Midbrain (tissue), 1 donor: Measurements from ENCODE around the gene APOL4.
"Not testable (repeated sequence)": the region's sequence is repeated elsewhere in the genome, so short reads cannot be mapped to it uniquely, and the experiment has no call there.

Source experiments
- DNase-seq: peaks from one replicate; lab custom pipeline; 2025; lab: John Stamatoyannopoulos, UW

Gene APOL4

DNA sequence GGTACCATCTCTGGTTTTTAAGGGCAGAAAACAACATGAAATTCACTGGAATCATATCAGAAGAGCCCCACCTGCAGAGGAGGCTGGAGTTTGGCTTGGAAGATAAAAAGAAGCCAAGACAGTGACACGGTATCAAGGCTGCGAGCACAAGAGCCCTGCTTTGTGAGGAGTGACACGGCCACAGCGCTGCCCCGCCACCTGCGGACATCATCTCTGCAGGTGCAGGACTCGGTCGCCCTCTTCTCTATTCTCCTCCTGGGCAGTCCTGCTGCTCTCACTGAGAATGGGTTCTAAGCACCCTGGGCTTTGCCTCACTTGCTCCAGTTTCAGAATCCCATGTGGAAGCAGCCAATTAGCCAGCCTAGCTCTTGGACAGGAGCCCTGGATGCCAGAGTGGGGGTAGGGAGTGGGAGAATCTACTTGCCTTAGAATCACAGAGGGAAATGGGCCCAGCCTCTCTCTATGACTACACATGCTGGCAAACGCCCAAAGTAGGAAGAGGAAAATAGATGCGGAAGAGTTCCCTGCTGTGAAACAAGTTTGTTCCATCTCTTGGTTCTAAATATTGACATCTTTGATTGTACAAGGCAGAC lies 17.1 kb downstream of the APOL4 start:
- peak; percentile 36 for DNase-seq

DNA sequence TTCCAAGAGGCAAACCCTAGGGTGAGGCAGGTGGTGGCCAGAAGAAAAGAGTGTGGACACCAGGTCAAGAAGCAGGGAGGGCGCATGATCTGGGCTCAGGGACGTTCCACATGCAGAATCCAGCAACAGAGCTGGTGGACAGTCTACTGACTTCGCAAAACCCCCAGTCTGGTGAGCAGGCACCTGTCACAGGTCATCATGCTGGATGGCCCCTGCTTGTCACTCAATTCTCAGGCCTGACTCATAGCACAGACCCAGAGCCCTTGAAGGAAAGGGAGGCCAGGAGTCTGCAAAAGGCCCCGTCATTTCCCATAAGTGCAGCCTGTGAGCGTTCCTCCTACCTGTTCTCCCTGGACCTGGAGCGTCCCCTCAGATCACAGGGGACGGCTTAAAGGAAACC lies 18.2 kb downstream of the APOL4 start:
- DNase-seq, result no peak

DNA sequence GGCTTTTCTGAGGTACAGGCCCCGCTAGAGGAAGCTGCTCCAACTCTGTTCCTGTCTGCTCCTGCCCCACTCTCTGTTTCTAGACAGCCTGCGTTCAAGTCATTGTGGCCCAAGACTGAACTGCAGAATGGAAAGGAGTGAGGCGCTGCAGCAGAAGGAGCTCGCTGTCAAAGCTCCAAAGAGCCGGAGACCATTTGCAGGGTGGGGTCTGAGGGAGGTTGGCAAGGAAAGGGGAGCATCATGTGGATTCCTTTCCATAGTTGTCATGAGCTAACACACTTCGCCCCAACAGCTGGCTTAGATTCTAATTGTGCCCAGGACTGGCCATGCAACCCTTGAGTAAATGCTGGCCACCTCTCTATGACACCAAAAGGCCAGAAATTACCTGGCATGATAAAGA lies 18.8 kb downstream of the APOL4 start:
- no peak for DNase-seq

DNA sequence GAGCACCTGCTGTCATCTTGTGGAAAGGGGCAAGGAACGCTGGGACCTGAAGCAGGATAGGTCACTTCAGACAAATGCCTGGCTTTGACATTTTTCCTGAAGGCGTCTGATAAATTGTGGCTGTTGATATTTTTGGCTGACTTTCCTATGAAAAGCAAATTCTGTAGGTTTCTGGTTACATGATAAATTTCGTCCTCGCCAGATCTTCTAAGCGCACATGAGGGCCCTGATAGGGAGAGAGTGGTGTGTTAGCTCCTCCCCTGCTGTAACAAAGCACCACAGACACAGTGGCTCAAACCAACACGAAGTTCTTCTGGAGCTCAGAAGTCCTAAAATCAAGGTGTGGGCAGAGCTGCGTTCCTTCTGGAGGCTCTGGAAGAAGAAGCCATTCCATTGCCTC lies 19.6 kb downstream of the APOL4 start:
- DNase-seq, result no peak

DNA sequence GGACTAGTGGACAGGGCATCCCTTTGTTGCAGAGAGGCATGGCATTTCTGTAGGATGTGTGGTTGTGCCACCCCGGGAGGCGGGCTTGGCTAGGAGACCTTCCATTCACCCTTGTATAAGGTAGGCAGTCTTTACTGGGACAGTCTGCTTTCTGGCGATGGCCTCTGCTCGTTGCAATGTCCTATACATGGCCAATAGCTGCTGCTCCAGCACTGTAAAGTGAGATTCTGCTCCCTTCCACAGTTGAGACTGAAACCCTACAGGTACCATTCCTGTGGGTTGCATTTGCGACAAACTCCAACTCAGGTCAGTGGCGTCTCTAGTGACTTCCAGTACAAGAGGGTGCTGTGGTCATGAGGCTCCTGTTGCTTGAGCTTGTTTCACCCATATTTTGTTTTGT lies 20.7 kb downstream of the APOL4 start:
- DNase-seq, result no peak

DNA sequence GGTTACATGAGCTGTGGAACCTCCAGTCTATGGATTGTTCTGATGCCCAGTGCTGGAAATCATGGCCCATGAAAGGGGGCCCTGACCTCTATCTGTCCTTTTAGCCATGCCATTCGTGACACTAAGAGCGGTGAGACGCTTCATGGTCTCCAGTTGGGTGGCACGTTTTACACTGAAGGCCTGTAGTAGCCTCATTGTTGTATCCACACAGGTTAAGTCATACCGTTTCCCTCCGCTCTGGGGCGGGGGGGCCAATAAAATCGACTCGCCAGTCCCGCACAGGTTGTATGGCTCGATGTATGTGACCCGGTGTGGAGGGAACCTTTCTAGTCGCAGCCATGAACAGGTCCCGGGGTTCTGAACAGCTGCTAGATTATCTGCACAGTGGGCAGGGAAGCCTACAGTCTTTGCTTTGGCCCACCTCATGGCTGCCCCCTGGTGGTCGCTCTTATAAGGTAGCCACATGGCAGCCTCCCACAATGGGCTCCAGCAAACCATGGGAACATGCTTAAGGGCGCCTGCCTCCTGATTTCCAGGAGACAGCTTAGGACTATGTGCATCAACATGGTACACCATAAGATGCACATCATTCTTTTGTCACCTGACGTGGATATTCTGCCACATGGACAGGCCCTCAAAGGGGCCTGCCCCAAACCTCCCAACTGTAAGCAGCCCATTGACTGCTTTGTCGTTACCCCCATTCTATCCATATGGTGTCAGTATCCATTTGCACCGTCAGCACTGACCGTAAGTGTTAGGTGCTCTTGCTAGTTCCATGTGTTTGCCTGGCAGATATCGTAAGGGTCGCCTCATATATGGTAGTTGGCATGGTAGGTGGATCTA lies 21.4 kb downstream of the APOL4 start:
- peak; percentile 41 for DNase-seq

DNA sequence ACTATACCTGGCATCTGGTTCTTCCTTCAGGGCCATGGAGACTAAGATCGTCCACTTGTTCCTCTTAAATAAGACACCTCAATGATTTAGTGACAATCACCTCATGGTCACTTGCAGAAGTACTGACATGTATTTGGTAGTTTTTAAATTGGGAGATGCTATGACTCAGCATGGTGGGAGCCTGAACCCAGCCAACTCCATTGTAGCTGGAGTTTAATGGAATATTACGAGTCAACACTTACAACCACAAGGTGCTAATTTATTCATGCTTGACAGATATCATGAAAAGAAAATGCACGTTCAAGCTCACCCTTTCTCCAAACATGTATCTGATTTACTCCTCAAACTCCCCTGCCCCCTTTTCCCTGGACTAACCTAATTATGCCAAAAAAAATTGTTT lies 24.4 kb downstream of the APOL4 start:
- DNase-seq, result no peak

DNA sequence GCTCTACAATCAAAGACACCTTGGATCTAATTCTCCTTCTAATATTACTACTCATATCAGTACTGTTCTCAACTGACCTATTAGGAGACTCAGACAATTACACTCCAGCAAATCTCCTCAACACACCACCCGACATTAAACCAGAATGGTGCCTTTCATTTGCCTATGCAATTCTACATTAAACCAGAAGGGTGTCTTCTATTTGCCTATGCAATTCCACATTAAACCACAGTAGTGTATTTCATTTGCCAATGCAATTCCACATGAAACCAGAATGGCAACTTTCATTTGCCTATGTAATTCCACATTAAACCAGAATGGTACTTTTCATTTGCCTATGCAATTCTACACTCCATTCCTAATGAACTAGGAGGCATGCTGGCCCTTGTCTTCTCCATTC lies 25.7 kb downstream of the APOL4 start:
- no peak for DNase-seq

DNA sequence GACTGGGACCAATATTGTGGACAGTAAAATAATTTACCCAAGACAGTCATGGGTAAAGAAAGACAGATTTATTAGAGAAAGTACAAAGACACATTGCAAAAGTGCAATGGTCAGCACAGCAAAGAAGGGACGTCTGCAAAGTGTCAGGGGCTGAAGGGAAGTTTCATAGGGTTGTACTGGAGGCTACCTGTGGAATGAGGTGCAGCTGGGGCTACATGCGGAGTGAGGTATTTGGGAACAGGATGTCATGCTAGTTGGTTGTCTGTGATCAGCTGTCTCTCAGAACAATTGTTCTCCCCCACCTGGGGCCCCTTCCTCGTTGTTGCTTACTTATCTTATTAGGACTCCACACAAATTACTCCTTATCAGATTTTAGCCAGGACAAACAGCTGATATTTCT lies 29.7 kb downstream of the APOL4 start:
- no peak for DNase-seq

DNA sequence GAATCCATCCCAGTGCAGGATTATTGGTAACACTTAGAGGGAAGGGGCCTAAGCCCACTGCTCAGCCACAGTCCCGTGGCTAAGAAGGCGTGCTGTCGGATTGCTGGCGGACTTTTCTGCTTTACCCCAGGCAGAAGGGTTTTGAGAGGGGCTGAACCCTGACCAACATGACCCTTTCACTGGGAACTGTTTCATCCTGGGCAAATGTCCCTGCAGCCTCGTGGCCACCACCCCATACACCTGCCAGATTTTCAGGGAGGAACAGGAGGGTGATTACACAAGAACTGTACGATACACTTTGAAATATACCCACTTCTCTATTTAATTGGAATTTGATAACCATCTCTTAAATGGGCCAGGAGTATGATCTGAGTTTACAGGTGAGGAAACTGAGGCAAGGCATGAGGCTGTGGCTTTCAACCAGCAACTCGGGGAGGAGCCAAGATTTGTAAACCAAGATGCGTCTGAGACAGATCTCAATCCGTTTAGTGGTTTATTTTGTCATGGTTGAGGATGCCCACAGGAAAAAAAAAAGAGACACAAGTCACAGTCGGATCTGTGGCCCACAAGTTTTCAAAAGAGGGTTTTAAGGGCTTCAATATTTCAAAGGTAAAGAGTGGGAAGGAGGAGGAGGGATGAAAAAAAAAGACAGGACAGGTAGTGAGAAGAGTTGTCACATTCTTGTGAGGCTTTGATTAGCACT lies 34.9 kb downstream of the APOL4 start:
- no peak for DNase-seq

DNA sequence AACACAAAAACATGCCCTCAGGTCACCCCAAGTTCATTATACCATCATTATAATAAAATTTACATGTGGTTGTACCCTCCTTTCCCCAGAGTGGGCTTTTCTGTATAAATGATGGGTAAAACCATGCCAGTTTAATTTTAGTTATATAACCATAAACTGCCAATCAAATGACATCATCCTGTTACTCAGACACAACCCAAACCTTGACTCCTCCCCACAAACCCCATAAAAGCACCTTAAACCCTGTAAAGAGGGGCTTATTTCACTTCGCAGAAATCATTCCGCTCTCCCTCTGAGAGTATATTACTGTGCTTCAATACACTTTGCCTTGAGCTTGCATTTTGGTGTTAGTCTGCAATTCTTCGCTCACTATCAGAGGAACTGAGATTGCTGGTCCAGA lies 35.5 kb downstream of the APOL4 start:
- DNase-seq, result no peak

DNA sequence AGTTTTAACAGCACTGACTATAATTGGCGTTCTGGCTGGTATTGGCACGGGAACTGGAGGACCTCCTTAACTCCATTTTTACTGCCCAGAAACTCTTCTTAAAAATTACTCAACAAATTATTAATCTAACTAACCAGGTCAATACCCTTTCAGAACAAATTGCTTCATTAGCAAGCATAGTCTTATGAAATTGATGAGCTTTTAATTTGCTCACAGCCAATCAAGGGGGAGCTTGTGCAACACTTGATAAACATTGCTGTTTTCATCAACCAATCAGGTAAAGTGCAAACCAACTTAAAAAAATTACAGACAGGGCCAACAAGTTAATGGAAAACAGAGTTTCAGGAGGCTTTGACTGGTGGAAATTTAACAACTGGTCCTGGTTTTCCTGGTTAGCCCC lies 36.5 kb downstream of the APOL4 start:
- DNase-seq, result no peak

DNA sequence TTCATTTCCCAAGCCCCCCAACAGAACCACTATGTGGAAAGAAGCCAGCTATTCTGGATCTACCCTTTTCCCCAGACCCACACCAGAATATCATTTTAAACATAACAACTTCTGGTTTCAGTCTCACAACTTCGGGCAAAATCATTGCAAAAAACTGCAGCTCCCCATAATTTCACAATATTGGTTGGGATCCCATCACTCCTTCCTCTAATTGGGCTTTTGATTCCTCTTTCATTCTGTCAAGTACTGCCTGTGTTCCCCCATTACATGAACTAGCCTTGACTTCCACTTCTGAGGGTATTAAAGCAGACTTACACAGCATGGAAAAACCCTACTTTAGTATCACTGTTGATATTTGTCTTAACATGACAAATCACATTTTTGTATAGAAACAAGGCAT lies 37.0 kb downstream of the APOL4 start:
- no peak for DNase-seq

DNA sequence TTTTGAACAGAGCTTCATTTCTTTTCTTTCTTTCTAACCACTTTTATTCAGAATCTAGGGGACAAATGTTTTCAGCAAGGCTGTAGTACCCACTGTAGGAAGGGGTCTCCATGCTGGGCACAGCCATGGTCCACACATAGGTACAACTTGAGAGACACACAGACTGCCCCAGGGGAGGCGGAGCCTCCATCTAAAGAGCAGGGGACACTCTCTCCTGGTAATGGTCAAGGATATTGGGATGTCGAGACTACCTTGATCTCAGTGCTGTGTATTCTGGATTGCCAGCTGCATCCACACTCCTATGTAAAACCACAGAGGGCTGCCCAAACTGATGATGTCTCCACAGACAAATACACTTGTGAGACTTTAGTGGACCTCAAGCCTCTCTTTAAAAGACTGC lies 38.1 kb downstream of the APOL4 start:
- no peak for DNase-seq

DNA sequence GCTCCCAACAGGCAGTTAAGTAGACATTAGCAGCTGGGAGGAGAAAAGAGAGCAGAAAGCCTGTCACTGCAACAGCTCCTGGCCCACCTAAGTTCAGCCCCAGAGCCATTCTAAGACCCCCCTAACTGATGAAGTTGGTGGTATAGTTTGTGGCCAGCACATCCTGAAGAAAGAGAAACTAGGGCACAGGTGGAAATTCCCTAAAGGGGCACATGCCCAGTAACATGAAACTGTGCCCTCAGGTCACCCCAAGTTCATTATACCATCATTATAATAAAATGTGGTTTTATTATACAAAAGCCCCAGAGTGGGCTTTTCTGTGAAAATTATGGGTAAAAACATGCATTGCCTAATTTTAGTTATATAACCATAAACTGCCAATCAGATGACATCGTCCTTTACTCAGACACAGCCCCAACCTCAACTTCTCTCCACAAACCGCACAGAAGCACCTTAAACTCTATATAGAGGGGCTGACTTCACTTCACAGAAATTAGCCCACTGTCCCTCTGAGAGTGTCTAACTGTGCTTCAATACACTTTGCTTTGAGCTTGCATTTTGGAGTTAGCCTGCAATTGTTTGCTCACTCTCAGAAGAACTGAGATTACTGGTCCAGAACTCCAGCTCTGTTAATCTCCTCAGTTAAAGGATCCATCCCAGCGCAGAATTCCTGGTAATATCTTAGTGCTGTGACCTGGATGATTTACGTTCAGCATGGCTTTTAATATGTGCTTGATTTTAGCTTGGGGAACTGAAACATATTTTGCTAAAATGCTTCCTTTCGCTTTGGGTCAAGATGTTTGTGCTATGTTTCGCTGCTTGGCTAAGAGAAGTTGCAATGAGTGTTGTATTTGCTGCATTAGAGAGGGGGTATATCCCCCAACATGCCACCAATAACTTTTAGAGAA lies 39.2 kb downstream of the APOL4 start:
- DNase-seq, result no peak

DNA sequence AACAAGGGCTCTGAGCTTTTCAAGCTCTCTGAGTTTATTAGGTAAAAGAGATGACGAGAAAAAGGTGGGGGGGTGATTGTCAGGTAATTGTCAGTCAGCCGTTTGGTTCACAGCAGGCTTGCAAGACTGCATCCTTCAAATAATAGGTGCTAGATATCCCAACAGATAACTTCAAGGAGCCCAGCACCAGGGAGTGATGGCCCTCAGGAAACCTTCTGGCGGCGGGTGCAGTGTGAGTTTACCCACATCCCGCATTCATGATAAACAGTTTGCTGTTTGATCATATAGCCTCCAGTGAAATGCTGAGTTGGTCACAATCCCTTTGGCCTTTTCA lies 39.8 kb downstream of the APOL4 start:
- DNase-seq, result not testable (repeated sequence)

DNA sequence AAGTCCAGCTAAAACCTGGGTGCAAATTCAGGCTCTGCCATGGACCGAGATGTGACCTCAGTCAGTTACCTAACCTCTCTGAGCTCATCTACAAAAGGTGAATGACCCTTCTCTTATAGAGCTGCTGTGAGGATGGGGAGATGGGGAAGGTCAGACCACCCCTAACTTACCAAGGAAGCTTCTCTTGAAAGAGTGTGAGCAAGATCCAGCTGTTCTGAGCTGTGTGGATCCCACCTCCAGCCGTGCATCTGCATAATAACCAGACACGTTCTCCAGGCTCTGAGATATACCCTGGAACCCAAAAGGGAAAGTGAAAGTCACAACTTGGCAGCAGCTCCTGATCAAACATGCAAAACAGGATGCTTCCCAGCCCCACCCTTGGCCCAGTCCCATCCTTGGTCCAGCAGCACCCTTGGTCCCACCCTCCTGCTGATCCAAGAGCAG lies 41.1 kb downstream of the APOL4 start, which contains the start of gene APOL3:
Gene APOL3, minus strand, starts transcription at position 257 of the 444 bp plus-strand sequence. CDS start 11,700 bp downstream, outside the sequence.
- no peak for DNase-seq

DNA sequence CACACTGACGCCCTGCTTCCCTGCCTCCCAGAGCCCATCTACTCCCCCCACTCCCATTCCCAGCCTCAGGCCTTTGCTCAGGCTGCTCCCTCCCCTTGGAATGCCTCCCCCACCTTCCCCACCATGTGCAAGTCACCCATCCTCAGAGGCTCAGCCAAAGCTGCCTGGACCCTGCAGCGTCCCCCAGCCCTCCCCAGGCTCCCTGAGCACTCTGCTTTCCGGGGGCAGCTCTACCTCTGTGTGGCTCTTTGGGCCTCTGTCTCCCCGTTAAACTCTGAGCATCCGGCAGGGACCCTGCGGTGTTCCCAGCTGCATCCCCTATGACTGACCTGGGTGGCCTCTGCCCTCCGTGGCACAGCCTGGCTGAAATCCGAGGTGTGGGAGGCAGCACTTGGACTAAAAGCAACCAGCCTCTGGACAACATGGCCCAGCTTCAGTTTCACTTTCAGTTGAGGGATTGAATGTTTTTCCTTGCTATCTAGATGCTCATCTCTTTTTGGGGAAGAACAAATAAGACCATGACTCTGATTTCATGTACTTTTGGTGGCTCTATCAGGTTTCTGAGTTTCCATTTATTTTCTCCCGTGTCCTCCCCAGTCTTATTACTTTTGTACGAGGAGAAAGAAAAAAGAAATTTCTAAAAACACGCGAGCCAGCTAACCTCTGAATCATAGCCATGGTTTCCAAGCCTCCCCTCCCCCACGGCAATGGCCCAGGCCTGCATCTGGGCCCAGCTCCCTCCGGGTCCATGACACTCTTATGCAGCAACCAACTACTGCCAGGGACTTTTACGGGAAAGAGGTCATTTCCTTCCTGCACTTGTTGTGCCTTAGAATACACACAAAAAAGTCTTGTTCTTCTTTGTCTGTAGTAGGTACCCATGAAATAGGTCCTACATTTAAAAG lies 44.8 kb downstream of the APOL4 start:
- DNase-seq, result peak; percentile 83

DNA sequence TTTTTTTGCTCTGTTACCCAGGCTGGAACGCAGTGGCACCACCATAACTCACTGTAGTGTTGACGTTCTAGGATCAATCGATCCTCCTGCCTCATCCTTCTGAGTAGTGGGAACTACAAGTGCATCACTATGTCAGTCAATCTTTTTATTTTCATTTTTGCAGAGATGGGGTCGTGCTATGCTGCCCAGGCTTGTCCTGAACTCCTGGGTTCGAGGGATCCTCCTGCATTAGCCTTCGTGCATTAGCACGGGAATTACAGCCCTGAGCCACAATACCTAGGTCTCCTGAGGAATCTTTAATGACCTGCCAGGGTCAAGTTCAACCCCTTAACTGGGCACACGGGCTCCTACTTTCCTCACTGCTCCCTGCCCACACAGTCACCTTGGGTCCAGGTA lies 45.5 kb downstream of the APOL4 start:
- DNase-seq, result no peak

DNA sequence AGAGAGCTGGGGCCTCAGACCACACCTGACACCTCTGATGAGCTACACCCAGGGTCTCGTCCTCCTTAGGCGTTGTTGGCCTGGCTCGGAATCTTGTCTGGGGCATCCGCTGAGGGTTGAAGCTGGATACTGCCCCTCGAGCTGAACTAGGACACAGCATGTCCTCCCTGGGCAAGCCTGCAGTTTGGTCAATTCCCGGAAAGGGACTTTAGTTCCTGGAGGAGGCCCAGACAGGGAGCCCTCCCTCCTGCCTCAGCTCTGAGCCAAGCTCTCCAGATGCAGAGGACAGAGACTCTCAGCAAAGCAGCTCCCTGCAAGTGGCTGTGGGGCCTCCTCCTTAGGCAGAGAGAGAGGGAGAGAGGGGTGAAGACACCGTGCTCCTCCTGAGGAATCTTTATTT lies 45.9 kb downstream of the APOL4 start:
- peak; percentile 27 for DNase-seq

DNA sequence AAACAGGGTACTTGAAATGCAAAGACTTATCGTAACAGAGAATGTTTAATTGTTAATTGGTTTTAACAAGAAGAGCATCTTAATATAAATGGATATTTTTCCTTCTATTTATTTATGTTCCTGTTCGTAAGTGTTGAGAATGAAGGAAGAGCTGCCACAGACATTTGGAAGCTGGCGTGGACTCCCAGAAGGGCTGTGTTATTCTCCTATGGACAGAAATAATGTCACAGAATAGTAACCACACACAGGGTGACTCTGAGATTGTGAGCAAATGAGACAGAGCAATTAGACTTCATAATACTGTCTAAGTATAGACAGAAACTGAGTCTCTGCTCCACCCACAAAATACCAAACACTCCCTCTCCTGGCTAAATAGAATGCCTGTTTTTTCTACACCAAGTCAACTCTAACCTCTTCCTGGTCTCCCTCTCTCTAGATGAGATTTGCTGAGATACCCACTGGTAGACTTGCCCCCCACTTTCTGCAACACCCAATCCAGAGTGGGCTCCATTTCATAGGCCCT lies 47.1 kb downstream of the APOL4 start:
- no peak for DNase-seq
